HCT116 (cell line): ENCODE measurements around the gene ITGA7.

ENCODE experiments used
- JUND ChIP-seq: IDR thresholded peaks from 2 replicates; pipeline ENCODE4 v1.6.1; 2012
- REST ChIP-seq: IDR thresholded peaks from 2 replicates; pipeline ENCODE4 v1.6.1; 2012; ENCODE audit warnings: low read depth

DNA sequence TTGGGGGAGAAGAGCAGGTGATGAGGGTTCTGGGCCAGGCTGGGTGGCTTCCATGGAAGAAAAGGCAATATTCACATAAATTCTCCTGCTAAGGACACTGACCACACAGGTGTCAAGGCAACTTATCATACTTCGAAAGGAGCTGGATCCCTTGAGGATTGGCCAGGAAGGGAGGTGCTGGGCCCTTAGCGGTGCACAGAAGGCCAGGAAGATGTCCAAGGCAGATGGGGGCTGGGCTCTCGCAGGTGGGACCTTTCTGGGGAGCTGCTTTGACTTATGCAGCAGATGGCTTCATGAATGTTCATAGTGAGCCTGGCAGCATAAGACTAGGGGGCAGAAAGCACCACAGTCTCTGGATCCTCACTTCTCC lies 17.2 kb upstream of the ITGA7 start:
- TF ChIP-seq REST = no peak
- TF ChIP-seq JUND = no peak
